Measurements from ENCODE around the gene DCDC2. TPM values are rescaled to one million over a fixed set of nuclear protein-coding genes. Genes with fewer than 3 reads are reported as not detected.
"Not testable (repeated sequence)": the region's sequence is repeated elsewhere in the genome, so short reads cannot be mapped to it uniquely, and the experiment has no call there.

DCDC2 gene
- total RNA-seq, 2 experiments from 2014 or later, result 0.06 TPM; not detected in 1

DNA sequence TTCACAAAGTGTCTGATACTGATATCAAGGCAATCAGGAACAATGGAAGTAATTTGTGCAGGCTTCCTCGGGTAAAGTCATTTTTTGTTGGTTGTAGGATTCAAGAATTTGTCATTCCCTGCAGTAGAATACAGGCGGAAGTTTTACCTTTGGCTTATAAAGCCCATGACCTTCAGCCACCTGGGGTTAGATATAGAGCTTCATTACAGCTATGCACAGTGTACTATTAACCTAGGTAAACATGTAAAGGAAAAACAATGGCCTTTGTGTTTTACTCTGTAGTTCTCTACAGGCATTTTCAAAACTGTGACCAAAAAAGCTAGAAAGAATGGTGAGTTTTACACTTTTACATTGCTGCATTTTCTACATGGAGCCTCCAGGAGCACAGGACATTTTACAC, 116.9 kb downstream of the DCDC2 start:
- intact Hi-C loops (cut with micrococcal nuclease; ENCODE audit: unreplicated experiment), result no loop called here
- DNase-seq (ENCODE audit: low spot score), result no peak
- Histone ChIP-seq H3K4me3 (ENCODE audit: low read depth, low read length, poor library complexity, severe bottlenecking) (no peak overlapping the region), H3K36me3 (ENCODE audit: insufficient read depth, low read length) (no peaks in the 10 kb centered on the region), H3K9me2 (ENCODE audit: insufficient read depth, low read length) (no peaks in the 10 kb centered on the region), H3K79me2 (ENCODE audit: insufficient read depth, low read depth, low read length) (no peaks in the 10 kb centered on the region), H3K4me2 (ENCODE audit: low read length) (no peak overlapping the region), H3K27ac (ENCODE audit: low read depth, low read length, poor library complexity, severe bottlenecking) (no peak overlapping the region), H3K4me1 (ENCODE audit: insufficient read depth, low read length, poor library complexity, severe bottlenecking) (no peaks in the 10 kb centered on the region), H4K20me1 (ENCODE audit: insufficient read depth, low read length) (no peaks in the 10 kb centered on the region), H2AFZ (ENCODE audit: low read length) (no peak overlapping the region), H3K9me3 (ENCODE audit: low read length) (no peaks in the 10 kb centered on the region)
- ChIA-PET CTCF (ENCODE audit: unreplicated experiment) (no interaction called here), POLR2A (no interaction called here)
- BruUV-seq (replicated peaks), result no TSS peak
- no peak for TF ChIP-seq EZH2phosphoT487 (IDR thresholded peaks at IDR 0.05; ENCODE audit: borderline replicate concordance, low read depth, low read length)
- TF ChIP-seq, protein P1, sequence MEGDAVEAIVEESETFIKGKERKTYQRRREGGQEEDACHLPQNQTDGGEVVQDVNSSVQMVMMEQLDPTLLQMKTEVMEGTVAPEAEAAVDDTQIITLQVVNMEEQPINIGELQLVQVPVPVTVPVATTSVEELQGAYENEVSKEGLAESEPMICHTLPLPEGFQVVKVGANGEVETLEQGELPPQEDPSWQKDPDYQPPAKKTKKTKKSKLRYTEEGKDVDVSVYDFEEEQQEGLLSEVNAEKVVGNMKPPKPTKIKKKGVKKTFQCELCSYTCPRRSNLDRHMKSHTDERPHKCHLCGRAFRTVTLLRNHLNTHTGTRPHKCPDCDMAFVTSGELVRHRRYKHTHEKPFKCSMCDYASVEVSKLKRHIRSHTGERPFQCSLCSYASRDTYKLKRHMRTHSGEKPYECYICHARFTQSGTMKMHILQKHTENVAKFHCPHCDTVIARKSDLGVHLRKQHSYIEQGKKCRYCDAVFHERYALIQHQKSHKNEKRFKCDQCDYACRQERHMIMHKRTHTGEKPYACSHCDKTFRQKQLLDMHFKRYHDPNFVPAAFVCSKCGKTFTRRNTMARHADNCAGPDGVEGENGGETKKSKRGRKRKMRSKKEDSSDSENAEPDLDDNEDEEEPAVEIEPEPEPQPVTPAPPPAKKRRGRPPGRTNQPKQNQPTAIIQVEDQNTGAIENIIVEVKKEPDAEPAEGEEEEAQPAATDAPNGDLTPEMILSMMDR (conservative IDR thresholded peaks at IDR 0.05; ENCODE audit: low read length), result no peak

DNA sequence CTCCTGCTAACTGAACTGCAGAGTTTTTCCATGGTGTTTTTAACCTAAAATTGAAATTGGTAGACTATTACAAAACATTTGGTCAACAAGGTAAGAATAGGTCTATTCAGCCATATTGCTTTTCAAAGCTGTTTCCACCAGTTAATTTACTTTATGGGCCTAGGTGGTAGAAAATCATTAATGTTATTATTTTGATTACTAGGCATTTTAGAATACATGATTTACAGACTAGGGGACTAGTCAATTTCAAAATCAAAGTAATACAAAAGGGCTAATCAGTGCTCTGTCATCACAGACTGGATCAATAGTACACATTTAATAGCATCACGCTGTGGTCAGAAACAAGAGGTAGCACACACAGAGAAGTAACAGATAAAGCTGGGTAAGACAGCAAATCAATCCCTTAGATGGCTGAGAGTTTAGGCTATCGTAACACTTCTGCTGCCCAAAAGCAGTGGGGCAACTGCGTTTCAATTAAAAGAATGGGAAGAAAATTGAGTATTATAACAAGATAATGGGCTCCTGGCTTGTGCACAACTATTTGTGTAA, 117.4 kb downstream of the DCDC2 start:
- Histone ChIP-seq H4K20me1 (ENCODE audit: insufficient read depth, low read length) (no peaks in the 10 kb centered on the region), H3K79me2 (ENCODE audit: insufficient read depth, low read depth, low read length) (no peaks in the 10 kb centered on the region), H2AFZ (ENCODE audit: low read length) (no peak overlapping the region), H3K36me3 (ENCODE audit: insufficient read depth, low read length) (no peaks in the 10 kb centered on the region), H3K4me1 (ENCODE audit: insufficient read depth, low read length, poor library complexity, severe bottlenecking) (no peaks in the 10 kb centered on the region), H3K9me2 (ENCODE audit: insufficient read depth, low read length) (no peaks in the 10 kb centered on the region), H3K27ac (ENCODE audit: low read depth, low read length, poor library complexity, severe bottlenecking) (no peak overlapping the region), H3K4me3 (ENCODE audit: low read depth, low read length, poor library complexity, severe bottlenecking) (no peak overlapping the region), H3K9me3 (ENCODE audit: low read length) (no peaks in the 10 kb centered on the region), H3K4me2 (ENCODE audit: low read length) (no peak overlapping the region)
- no peak for DNase-seq (ENCODE audit: low spot score)
- POLR2A ChIA-PET, result no interaction called here
- intact Hi-C loops (cut with micrococcal nuclease; ENCODE audit: unreplicated experiment), result no loop called here
- TF ChIP-seq, protein P1 (conservative IDR thresholded peaks at IDR 0.05; ENCODE audit: low read length), result no peak
- BruUV-seq (replicated peaks), result no TSS peak
- CTCF ChIA-PET (ENCODE audit: unreplicated experiment), result no interaction called here

DNA sequence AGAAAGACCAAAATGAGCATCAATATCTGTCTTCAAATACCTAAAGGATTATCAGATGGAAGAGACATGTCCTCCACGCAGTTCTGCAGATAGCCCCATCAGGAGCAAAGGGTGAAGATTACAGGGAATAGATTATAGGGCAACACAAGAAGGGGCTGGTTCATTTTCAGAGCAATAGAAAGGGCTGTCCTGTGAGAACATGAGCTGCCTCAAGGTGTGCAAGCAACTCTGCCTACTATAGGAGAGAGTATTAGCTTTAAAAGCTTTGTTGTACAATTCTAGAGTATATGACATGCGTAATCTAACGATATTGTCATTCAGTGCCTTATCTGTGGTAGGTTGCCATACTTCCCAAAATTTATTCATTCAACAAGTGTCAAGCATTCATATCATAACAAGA, 119.2 kb downstream of the DCDC2 start:
- Histone ChIP-seq H3K4me3 (ENCODE audit: low read depth, low read length, poor library complexity, severe bottlenecking) (no peak overlapping the region), H3K79me2 (ENCODE audit: insufficient read depth, low read depth, low read length) (no peaks in the 10 kb centered on the region), H3K27ac (ENCODE audit: low read depth, low read length, poor library complexity, severe bottlenecking) (no peak overlapping the region), H3K9me2 (ENCODE audit: insufficient read depth, low read length) (no peaks in the 10 kb centered on the region), H3K4me2 (ENCODE audit: low read length) (no peak overlapping the region), H3K36me3 (ENCODE audit: insufficient read depth, low read length) (no peaks in the 10 kb centered on the region), H3K9me3 (ENCODE audit: low read length) (no peaks in the 10 kb centered on the region), H4K20me1 (ENCODE audit: insufficient read depth, low read length) (no peaks in the 10 kb centered on the region), H2AFZ (ENCODE audit: low read length) (no peak overlapping the region), H3K4me1 (ENCODE audit: insufficient read depth, low read length, poor library complexity, severe bottlenecking) (no peaks in the 10 kb centered on the region)
- TF ChIP-seq, protein P1 (conservative IDR thresholded peaks at IDR 0.05; ENCODE audit: low read length), result no peak
- no peak for TF ChIP-seq EZH2phosphoT487 (IDR thresholded peaks at IDR 0.05; ENCODE audit: borderline replicate concordance, low read depth, low read length)
- POLR2A ChIA-PET, result no interaction called here
- intact Hi-C loops (cut with micrococcal nuclease; ENCODE audit: unreplicated experiment), result no loop called here
- CTCF ChIA-PET (ENCODE audit: unreplicated experiment), result no interaction called here
- no TSS peak for BruUV-seq (replicated peaks)
- no peak for DNase-seq (ENCODE audit: low spot score)

DNA sequence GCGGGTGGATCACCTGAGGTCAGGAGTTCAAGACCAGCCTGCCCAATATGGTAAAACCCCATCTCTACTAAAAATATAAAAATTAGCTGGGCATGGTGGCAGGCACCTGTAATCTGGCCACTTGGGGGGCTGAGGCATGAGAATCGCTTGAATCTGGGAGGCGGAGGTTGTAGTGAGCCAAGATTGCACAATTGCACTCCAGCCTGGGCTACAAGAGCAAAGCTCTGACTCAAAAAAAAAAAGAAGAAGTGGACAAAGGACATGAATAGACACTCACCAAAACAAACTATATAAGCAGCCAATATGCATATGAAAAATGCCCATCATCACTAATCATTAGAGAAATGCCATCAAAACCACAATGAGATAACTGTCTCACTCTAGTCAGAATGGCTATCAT, 121.1 kb downstream of the DCDC2 start:
- H2AFZ ChIP-seq (ENCODE audit: low read length); intact Hi-C loops (cut with micrococcal nuclease; ENCODE audit: unreplicated experiment); BruUV-seq (replicated peaks); H3K9me2 ChIP-seq (ENCODE audit: insufficient read depth, low read length); H3K4me1 ChIP-seq (ENCODE audit: insufficient read depth, low read length, poor library complexity, severe bottlenecking); H3K27ac ChIP-seq (ENCODE audit: low read depth, low read length, poor library complexity, severe bottlenecking); H4K20me1 ChIP-seq (ENCODE audit: insufficient read depth, low read length); DNase-seq (ENCODE audit: low spot score); H3K4me3 ChIP-seq (ENCODE audit: low read depth, low read length, poor library complexity, severe bottlenecking); CTCF ChIA-PET (ENCODE audit: unreplicated experiment); H3K36me3 ChIP-seq (ENCODE audit: insufficient read depth, low read length); H3K79me2 ChIP-seq (ENCODE audit: insufficient read depth, low read depth, low read length); H3K9me3 ChIP-seq (ENCODE audit: low read length); H3K4me2 ChIP-seq (ENCODE audit: low read length): not testable (repeated sequence)
- POLR2A ChIA-PET, result interaction anchor here (0.6 kb wide), 1 partner anchor 12 kb away, joined by 3 read pairs; no protein-coding TSS in a partner anchor
